WTC11 (cell line): ENCODE results near the gene TMEM117.
"Not testable (repeated sequence)": the region's sequence is repeated elsewhere in the genome, so short reads cannot be mapped to it uniquely, and the experiment has no call there.

Experiments used
- CREB1 ChIP-seq: sonication (generic); formaldehyde crosslinking; IDR thresholded peaks from 2 replicates; pipeline ENCODE4 v1.8.0; 2023; ENCODE audit warnings: mild to moderate bottlenecking, missing genetic modification reagents
- JUN ChIP-seq: sonication (generic); formaldehyde crosslinking; IDR thresholded peaks from 2 replicates; pipeline ENCODE4 v1.8.0; 2023; ENCODE audit warnings: mild to moderate bottlenecking, missing genetic modification reagents
- PRRX2 ChIP-seq: fragments of 250-450 bp; sonication (Bioruptor Pico); IDR thresholded peaks from 2 replicates; pipeline ENCODE4 v1.8.0; 2021; ENCODE audit warnings: mild to moderate bottlenecking
- USF2 ChIP-seq: sonication (generic); formaldehyde crosslinking; IDR thresholded peaks from 2 replicates; pipeline ENCODE4 v1.8.1; 2023; ENCODE audit warnings: mild to moderate bottlenecking, missing genetic modification reagents, moderate library complexity
- ZNF263 ChIP-seq: sonication (generic); formaldehyde crosslinking; IDR thresholded peaks from 2 replicates; pipeline ENCODE4 v1.8.1; 2022; ENCODE audit warnings: low read depth, mild to moderate bottlenecking, moderate library complexity, missing genetic modification reagents
- TF ChIP-seq, protein P1 (sequence below): fragments of 200-600 bp; IDR thresholded peaks from 2 replicates; pipeline ENCODE4 v1.8.0; 2022; ENCODE audit warnings: antibody characterized with exemption
- TF ChIP-seq, protein P2 (sequence below): sonication (generic); formaldehyde crosslinking; IDR thresholded peaks from 2 replicates; pipeline ENCODE4 v1.8.0; 2022; ENCODE audit warnings: mild to moderate bottlenecking, missing genetic modification reagents
- TF ChIP-seq, protein P3 (sequence below): sonication (generic); formaldehyde crosslinking; IDR thresholded peaks from 2 replicates; pipeline ENCODE4 v1.8.1; 2023; ENCODE audit warnings: mild to moderate bottlenecking, missing genetic modification reagents

DNA sequence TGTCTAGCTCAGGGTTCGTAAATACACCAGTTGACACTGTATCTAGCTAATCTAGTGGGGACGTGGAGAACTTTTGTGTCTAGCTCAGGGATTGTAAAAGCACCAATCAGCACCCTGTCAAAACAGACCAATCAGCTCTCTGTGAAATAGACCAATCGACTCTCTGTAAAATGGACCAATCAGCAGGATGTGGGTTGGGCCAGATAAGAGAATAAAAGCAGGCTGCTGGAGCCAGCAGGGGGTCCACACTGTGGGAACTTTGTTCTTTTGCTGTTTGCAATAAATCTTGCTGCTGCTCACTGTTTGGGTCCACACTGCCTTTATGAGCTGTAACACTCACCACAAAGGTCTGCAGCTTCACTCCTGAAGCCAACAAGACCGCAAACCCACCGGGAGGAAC, 28.7 kb downstream of the TMEM117 start:
- not testable (repeated sequence) for TF ChIP-seq CREB1; ZNF263 (CRISPR knock-in tag); JUN (CRISPR knock-in tag); USF2 (CRISPR knock-in tag); PRRX2 (CRISPR knock-in tag)
- TF ChIP-seq, protein P1, sequence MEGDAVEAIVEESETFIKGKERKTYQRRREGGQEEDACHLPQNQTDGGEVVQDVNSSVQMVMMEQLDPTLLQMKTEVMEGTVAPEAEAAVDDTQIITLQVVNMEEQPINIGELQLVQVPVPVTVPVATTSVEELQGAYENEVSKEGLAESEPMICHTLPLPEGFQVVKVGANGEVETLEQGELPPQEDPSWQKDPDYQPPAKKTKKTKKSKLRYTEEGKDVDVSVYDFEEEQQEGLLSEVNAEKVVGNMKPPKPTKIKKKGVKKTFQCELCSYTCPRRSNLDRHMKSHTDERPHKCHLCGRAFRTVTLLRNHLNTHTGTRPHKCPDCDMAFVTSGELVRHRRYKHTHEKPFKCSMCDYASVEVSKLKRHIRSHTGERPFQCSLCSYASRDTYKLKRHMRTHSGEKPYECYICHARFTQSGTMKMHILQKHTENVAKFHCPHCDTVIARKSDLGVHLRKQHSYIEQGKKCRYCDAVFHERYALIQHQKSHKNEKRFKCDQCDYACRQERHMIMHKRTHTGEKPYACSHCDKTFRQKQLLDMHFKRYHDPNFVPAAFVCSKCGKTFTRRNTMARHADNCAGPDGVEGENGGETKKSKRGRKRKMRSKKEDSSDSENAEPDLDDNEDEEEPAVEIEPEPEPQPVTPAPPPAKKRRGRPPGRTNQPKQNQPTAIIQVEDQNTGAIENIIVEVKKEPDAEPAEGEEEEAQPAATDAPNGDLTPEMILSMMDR: not testable (repeated sequence)
- TF ChIP-seq, protein P2, sequence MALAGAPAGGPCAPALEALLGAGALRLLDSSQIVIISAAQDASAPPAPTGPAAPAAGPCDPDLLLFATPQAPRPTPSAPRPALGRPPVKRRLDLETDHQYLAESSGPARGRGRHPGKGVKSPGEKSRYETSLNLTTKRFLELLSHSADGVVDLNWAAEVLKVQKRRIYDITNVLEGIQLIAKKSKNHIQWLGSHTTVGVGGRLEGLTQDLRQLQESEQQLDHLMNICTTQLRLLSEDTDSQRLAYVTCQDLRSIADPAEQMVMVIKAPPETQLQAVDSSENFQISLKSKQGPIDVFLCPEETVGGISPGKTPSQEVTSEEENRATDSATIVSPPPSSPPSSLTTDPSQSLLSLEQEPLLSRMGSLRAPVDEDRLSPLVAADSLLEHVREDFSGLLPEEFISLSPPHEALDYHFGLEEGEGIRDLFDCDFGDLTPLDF (CRISPR knock-in tag): not testable (repeated sequence)
- TF ChIP-seq, protein P3, sequence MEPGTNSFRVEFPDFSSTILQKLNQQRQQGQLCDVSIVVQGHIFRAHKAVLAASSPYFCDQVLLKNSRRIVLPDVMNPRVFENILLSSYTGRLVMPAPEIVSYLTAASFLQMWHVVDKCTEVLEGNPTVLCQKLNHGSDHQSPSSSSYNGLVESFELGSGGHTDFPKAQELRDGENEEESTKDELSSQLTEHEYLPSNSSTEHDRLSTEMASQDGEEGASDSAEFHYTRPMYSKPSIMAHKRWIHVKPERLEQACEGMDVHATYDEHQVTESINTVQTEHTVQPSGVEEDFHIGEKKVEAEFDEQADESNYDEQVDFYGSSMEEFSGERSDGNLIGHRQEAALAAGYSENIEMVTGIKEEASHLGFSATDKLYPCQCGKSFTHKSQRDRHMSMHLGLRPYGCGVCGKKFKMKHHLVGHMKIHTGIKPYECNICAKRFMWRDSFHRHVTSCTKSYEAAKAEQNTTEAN (CRISPR knock-in tag): not testable (repeated sequence)
